ENCODE data around the gene RHEX. TPM values are rescaled to one million over a fixed set of nuclear protein-coding genes. Genes with fewer than 3 reads are reported as not detected.
"Not testable (repeated sequence)": the region's sequence is repeated elsewhere in the genome, so short reads cannot be mapped to it uniquely, and the experiment has no call there.

The RHEX gene
- total RNA-seq, 2 donors from 2014 or later: 0.50 TPM; not detected in 1

DNA sequence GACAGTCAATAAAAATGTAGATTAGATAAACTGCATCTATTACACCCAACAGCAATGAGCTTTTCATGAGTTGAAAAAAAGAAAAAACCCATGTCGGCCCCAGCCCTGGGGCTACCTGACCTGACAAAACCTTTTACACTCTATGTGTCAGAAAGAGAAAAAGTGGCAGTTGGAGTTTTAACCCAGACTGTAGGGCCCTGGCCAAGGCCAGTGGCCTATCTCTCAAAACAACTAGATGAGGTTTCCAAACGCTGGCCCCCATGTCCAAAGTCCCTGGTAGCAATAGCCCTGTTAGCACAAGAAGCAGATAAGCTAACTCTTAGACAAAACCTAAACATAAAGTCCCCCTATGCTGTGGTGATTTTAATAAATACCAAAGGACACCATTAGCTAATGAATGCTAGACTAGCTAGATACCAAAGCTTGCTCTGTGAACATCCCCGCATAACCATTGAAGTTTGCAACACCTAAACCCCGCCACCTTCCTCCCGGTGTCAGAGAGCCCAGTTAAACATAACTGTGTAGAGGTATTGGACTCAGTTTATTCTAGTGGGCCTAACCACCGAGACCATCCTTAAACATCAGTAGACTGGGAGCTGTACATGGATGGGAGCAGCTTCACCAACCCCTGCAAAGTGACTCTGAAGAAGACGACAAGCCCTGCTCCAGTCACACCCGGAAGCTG, 2.8 kb downstream of the RHEX start:
- not testable (repeated sequence) for H3K9me3 ChIP-seq (ENCODE audit: control insufficient read depth, low read length, poor library complexity, severe bottlenecking); H3K36me3 Mint-ChIP-seq (ENCODE audit: low read depth); ATAC-seq; H3K27me3 Mint-ChIP-seq; DNase-seq; H3K27ac Mint-ChIP-seq; H3K4me3 Mint-ChIP-seq
- H3K4me1 Mint-ChIP-seq: peaks cover 15% of the 10 kb centered on the region

DNA sequence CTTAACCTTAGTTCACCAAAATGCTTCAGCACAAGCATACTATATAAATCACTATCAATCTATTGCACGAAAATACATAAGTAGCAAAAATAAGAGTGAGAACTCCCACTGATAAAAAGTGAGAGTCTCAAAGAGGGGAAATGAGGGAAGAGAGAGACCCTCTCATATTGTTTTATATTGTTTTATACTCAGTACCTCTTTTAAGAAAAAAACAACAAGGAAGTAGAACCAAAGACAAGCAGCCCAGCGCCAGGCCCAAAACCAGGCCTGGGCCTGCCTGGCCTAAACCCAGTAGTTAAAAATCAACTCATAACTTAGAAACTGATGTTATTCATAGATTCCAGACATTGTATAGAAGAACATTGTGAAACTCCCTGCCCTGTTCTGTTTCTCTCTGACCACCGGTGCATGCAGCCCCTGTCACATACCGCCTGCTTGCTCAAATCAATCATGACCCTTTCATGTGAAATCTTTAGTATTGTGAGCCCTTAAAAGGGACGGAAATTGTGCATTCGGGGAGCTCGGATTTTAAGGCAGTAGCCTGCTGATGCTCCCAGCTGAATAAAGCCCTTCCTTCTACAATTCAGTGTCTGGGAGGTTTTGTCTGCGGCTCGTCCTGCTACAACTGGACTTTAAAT, 5.4 kb downstream of the RHEX start:
- not testable (repeated sequence) for DNase-seq; ATAC-seq; H3K4me1 Mint-ChIP-seq; H3K9me3 ChIP-seq (ENCODE audit: control insufficient read depth, low read length, poor library complexity, severe bottlenecking); H3K27ac Mint-ChIP-seq; H3K36me3 Mint-ChIP-seq (ENCODE audit: low read depth); H3K4me3 Mint-ChIP-seq; H3K27me3 Mint-ChIP-seq

- Mint-ChIP-seq H3K36me3 (ENCODE audit: low read depth) (no peaks in the 10 kb centered on the region), H3K27me3 (peaks cover 6% of the 10 kb centered on the region), H3K4me1 (peaks cover 5% of the 10 kb centered on the region), H3K27ac (no peak overlapping the region), H3K4me3 (no peak overlapping the region)
- ATAC-seq: no peak
- no peaks in the 10 kb centered on the region for H3K9me3 ChIP-seq (ENCODE audit: control insufficient read depth, low read length, poor library complexity, severe bottlenecking)
- no peak for DNase-seq
Observed at GRCh38 chr1:206058927-206059292, 5.9 kb downstream of the RHEX start.

DNA sequence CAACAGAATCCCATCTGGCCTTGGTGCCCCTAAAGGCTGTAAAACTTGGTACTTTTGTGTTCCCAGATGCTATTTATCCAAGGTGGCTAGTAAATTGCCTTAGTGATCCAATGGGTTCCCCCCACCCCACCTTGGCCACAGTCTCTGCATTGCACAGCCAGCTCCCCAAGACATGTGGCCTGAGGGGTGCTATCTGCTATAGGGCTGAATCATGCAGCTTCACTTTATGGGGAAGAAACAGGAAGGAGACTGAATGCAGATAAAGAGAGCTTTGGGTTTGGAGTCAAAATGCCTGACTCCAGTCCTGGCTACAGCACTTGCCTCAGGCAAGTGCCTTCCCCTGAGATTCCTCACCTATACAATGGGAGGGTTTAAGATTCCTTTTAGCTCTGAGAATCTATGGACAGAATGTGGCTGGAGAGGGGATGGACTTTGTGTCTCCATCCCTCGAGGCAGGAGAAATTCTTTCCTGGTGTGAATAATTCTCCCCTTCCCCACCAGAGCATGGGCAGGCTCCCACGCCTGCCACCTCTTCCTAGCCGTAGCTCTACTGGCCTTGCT, 6.5 kb downstream of the RHEX start:
- no peaks in the 10 kb centered on the region for H3K9me3 ChIP-seq (ENCODE audit: control insufficient read depth, low read length, poor library complexity, severe bottlenecking)
- Mint-ChIP-seq H3K4me3 (no peak overlapping the region), H3K27me3 (peaks cover 6% of the 10 kb centered on the region), H3K27ac (no peak overlapping the region), H3K4me1 (peaks cover 5% of the 10 kb centered on the region), H3K36me3 (ENCODE audit: low read depth) (no peaks in the 10 kb centered on the region)
- DNase-seq (no peak), ATAC-seq (no peak)

GRCh38 chr1:206060844-206061243, 7.9 kb downstream of the RHEX start:
- DNase-seq (no peak), ATAC-seq (no peak)
- no peaks in the 10 kb centered on the region for H3K9me3 ChIP-seq (ENCODE audit: control insufficient read depth, low read length, poor library complexity, severe bottlenecking)
- H3K4me3 Mint-ChIP-seq: no peak overlapping the region
- H3K27ac Mint-ChIP-seq: no peak overlapping the region
- peaks cover 5% of the 10 kb centered on the region for H3K4me1 Mint-ChIP-seq
- no peaks in the 10 kb centered on the region for H3K36me3 Mint-ChIP-seq (ENCODE audit: low read depth)
- peaks cover 6% of the 10 kb centered on the region for H3K27me3 Mint-ChIP-seq

- no peak overlapping the region for H3K4me3 Mint-ChIP-seq
- no peak overlapping the region for H3K27ac Mint-ChIP-seq
- H3K4me1 Mint-ChIP-seq: peaks cover 13% of the 10 kb centered on the region
- no peak for ATAC-seq
- H3K27me3 Mint-ChIP-seq: peaks cover 8% of the 10 kb centered on the region
- H3K9me3 ChIP-seq (ENCODE audit: control insufficient read depth, low read length, poor library complexity, severe bottlenecking): no peaks in the 10 kb centered on the region
- DNase-seq: no peak
- H3K36me3 Mint-ChIP-seq (ENCODE audit: low read depth): no peaks in the 10 kb centered on the region
Observed at GRCh38 chr1:206062464-206062863, 9.5 kb downstream of the RHEX start.

DNA sequence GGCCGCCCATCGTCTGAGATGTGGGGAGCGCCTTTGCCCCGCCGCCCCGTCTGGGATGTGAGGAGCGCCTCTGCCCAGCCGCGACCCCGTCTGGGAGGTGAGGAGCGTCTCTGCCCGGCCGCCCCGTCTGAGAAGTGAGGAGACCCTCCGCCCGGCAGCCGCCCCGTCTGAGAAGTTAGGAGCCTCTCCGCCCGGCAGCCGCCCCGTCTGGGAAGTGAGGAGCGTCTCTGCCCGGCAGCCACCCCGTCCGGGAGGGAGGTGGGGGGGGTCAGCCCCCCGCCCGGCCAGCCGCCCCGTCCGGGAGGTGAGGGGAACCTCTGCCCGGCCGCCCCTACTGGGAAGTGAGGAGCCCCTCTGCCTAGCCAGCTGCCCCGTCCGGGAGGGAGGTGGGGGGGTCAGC, 11.0 kb downstream of the RHEX start:
- not testable (repeated sequence) for ATAC-seq; H3K4me3 Mint-ChIP-seq; H3K27ac Mint-ChIP-seq; H3K36me3 Mint-ChIP-seq (ENCODE audit: low read depth); DNase-seq; H3K9me3 ChIP-seq (ENCODE audit: control insufficient read depth, low read length, poor library complexity, severe bottlenecking)
- peaks cover 14% of the 10 kb centered on the region for H3K27me3 Mint-ChIP-seq
- H3K4me1 Mint-ChIP-seq: peaks cover 21% of the 10 kb centered on the region

GRCh38 chr1:206064501-206064900, 11.5 kb downstream of the RHEX start:
- not testable (repeated sequence) for H3K9me3 ChIP-seq (ENCODE audit: control insufficient read depth, low read length, poor library complexity, severe bottlenecking); DNase-seq; H3K4me3 Mint-ChIP-seq; ATAC-seq; H3K36me3 Mint-ChIP-seq (ENCODE audit: low read depth); H3K27ac Mint-ChIP-seq
- Mint-ChIP-seq H3K27me3 (peaks cover 14% of the 10 kb centered on the region), H3K4me1 (peaks cover 21% of the 10 kb centered on the region)

- DNase-seq: no peak
- Mint-ChIP-seq H3K4me1 (peaks cover 16% of the 10 kb centered on the region), H3K36me3 (ENCODE audit: low read depth) (no peaks in the 10 kb centered on the region), H3K4me3 (no peak overlapping the region), H3K27ac (no peak overlapping the region), H3K27me3 (peaks cover 8% of the 10 kb centered on the region)
- no peak for ATAC-seq
- H3K9me3 ChIP-seq (ENCODE audit: control insufficient read depth, low read length, poor library complexity, severe bottlenecking): no peaks in the 10 kb centered on the region
Observed at GRCh38 chr1:206065547-206066145, 12.7 kb downstream of the RHEX start.

DNA sequence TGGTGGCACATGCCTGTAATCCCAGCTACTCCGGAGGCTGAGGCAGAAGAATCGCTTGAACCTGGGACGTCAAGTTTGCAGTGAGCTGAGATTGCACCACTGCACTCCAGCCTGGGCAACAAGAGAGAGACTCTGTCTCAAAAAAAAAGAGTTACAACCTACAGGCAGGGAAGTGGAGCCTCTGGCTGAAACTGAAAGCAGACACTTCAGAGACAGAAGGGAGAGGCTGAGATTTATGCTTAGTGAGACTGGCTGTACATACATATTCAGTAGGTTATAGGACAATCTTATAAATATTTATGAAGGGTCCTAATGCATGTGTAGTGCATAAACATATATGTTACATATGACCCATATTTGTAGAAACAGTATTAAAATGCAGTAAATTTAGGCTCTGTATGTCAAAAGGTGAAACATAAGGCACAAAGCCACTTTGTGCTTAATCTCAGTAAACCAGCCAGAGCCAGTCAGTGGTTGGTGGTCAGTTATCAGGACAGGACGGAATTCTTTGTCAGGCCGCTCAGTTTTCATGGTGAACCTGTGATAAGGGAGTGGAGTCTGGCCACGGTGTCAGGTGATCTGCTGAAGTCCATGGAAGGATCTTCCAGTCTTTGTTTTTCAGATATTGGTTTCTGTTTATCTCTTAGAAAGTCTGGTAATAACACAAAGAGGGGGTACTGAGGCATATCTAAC, 13.7 kb downstream of the RHEX start:
- H3K27ac Mint-ChIP-seq: peak overlapping the region; percentile 43
- H3K9me3 ChIP-seq (ENCODE audit: control insufficient read depth, low read length, poor library complexity, severe bottlenecking): no peaks in the 10 kb centered on the region
- peaks cover 16% of the 10 kb centered on the region for H3K4me1 Mint-ChIP-seq
- peaks cover 8% of the 10 kb centered on the region for H3K27me3 Mint-ChIP-seq
- ATAC-seq (peak; percentile 57), DNase-seq (no peak)
- no peaks in the 10 kb centered on the region for H3K36me3 Mint-ChIP-seq (ENCODE audit: low read depth)
- H3K4me3 Mint-ChIP-seq: no peak overlapping the region

- H3K4me3 Mint-ChIP-seq: peak overlapping the region; percentile 56
- peaks cover 16% of the 10 kb centered on the region for H3K4me1 Mint-ChIP-seq
- DNase-seq: no peak
- H3K27ac Mint-ChIP-seq: peak overlapping the region; percentile 69
- peaks cover 8% of the 10 kb centered on the region for H3K27me3 Mint-ChIP-seq
- peak; percentile 33 for ATAC-seq
- no peaks in the 10 kb centered on the region for H3K36me3 Mint-ChIP-seq (ENCODE audit: low read depth)
- H3K9me3 ChIP-seq (ENCODE audit: control insufficient read depth, low read length, poor library complexity, severe bottlenecking): no peaks in the 10 kb centered on the region
Observed at GRCh38 chr1:206067486-206068227, 14.7 kb downstream of the RHEX start.

DNA sequence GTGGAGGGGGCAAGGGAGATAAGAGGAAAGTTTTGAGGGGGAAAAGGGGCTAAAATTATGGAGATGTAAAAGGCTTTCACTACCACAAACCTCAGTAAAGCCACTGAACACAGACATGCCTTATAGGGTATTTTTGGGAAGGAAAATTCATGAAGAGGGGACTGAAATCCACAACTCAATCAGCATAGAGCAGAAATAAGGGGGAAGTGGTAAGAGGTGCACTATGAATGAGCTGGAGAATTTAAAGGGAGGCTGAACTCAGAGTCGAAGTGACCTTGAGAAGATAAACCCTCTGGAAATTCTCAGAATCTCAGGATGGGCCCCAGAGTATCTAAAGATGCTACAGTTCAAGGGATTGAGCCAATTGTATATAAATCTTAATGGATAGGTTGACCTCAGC, 15.3 kb downstream of the RHEX start:
- Mint-ChIP-seq H3K27me3 (peaks cover 10% of the 10 kb centered on the region), H3K4me3 (no peak overlapping the region), H3K27ac (peak overlapping the region; percentile 69), H3K36me3 (ENCODE audit: low read depth) (no peaks in the 10 kb centered on the region), H3K4me1 (peaks cover 16% of the 10 kb centered on the region)
- no peak for DNase-seq
- H3K9me3 ChIP-seq (ENCODE audit: control insufficient read depth, low read length, poor library complexity, severe bottlenecking): no peaks in the 10 kb centered on the region
- ATAC-seq: no peak

All from T-helper 17 cell (primary cell).